ENCODE data around the gene YAE1.
A peak's percentile ranks its signal among the peaks of the same experiment; 100 is the strongest.

YAE1 gene

DNA sequence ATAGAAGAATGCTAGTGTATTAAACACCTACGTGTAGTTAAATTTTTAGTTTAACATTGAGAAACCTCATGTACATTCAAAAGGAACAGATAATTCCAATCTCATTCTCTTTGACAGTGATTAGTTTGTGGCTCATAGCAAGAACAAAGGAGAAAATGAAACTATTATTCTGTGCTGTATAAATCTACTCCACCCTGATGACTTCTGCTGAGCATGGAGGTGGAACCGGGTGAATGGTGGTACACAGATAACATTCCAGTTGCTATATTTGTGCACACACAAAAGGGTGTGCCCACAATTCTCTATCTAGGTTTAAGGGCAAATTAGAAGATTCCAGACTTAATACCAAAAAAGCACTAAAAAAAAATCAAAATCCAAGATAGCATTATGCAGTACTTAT, 40.1 kb downstream of the YAE1 start:
- no peak for DNase-seq (ENCODE audit: low spot score)
- TF ChIP-seq, protein P1, sequence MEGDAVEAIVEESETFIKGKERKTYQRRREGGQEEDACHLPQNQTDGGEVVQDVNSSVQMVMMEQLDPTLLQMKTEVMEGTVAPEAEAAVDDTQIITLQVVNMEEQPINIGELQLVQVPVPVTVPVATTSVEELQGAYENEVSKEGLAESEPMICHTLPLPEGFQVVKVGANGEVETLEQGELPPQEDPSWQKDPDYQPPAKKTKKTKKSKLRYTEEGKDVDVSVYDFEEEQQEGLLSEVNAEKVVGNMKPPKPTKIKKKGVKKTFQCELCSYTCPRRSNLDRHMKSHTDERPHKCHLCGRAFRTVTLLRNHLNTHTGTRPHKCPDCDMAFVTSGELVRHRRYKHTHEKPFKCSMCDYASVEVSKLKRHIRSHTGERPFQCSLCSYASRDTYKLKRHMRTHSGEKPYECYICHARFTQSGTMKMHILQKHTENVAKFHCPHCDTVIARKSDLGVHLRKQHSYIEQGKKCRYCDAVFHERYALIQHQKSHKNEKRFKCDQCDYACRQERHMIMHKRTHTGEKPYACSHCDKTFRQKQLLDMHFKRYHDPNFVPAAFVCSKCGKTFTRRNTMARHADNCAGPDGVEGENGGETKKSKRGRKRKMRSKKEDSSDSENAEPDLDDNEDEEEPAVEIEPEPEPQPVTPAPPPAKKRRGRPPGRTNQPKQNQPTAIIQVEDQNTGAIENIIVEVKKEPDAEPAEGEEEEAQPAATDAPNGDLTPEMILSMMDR (IDR thresholded peaks at IDR 0.05; ENCODE audit: extremely low read depth, missing control alignments), result no peak

DNA sequence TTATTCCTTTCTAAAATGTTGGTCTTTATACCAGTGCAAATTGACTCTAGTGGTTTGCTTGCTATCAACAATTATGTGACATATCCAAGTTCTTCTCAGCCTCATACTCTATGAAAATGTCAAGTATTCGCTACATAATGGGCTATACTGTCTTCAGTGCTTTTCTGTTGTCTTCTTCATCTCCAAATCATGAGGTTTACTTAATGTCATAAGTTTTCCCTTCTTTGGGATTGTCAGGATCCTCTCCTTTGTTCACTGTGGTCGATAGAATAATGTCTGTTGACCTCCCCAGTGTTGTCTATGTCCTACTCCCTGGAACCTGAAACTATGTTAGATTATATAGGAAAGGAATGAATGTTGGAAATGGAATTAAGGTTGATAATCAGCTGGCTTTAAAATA, 40.7 kb downstream of the YAE1 start:
- TF ChIP-seq, protein P1 (IDR thresholded peaks at IDR 0.05; ENCODE audit: extremely low read depth, missing control alignments), result no peak
- no peak for DNase-seq (ENCODE audit: low spot score)

DNA sequence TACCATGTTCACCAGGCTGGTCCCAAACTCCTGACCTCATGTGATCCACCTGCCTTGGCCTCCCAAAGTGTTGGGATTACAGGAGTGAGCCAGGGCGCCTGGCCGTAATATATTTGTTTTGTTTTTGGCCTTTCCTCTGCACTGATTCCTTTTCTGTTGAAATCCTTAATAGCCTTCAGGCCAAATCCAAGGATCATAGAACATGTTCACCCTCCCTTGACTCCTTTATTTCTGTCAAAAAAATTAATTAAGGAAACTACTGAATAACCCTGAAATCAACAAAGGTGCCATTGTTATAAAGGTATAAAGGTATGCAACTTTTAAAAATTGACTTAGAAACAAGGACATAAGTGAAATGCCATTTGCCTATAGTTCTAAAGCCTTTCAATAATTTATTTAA, 41.7 kb downstream of the YAE1 start:
- TF ChIP-seq, protein P1 (IDR thresholded peaks at IDR 0.05; ENCODE audit: extremely low read depth, missing control alignments), result no peak
- no peak for DNase-seq (ENCODE audit: low spot score)

DNA sequence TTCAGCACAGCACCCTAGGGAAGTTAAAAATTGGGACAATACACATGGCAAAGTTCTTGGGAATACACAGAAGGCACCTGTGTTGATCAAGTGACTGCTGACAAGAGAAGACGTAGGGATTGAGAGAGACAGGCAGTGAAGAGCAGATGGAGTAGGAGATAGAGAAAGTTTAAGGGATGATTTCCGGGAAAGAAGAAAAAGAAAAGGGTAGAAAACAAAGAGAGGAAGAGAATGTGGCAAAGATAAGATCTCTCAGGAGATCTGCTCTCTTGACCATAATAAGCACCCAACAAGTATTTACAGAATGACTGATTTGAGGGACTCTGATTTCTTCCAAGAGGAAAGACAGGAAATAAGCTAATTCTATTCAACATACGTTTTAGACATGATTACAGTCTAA, 42.1 kb downstream of the YAE1 start:
- no peak for DNase-seq (ENCODE audit: low spot score)

DNA sequence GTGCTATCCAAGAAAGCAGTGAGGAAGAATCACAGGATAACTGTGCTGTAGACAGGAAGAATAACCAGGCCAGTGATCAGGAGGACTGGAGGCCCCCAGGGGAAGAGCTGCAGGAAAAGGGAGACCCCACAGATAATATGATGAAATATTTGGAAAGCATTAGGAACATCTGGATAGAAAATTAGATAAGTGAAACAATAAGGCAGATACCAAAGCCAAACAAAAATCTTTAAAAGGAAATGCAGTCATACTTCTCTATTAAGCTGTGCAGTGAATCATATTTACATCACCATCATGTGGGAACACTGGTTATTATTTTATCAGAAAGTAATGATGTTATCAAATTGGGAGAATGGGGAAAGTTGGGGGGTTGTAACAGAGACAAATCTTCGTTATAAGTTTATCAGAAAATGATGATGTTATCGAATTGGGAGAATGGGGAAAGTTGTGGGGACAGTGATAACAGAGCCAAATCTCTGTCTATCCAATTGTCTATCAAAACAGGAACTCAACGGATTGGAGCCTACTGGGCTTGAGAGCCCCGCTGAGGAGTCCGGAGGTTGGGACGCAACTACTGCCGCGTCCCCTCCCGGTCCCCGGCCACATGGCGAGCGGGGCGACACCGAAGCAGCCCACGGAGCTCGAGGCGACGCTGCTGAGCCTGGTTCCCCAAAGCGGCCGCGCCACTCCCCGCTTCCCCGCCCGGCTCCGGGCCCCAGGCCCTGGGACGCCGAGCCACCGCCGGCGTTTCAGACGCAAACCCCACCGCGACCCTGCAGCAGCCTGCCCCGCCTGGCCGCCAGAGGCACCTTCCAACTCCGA, 43.1 kb downstream of the YAE1 start:
- TF ChIP-seq, protein P1 (IDR thresholded peaks at IDR 0.05; ENCODE audit: extremely low read depth, missing control alignments), result no peak
- peak; percentile 58 for DNase-seq (ENCODE audit: low spot score)

More for the DNA sequence above, 42.1 kb downstream of the YAE1 start:
- TF ChIP-seq, protein P1 (IDR thresholded peaks at IDR 0.05; ENCODE audit: extremely low read depth, missing control alignments), result no peak

DNA sequence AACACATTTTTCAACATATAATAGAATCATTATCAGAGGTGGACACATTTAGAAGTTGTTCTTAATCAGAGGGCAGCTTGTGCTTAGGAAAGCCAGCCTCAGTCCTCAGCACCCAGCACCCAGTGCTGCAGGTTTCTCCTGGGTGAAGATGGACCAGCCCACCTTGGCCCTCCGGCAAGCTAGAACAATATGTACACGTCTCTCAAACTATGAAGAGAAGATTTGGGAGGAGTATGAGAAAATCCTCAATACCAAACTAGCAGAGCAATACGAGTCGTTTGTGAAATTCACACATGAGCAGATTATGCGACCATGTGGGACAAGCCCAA, 43.7 kb downstream of the YAE1 start:
- TF ChIP-seq, protein P1 (IDR thresholded peaks at IDR 0.05; ENCODE audit: extremely low read depth, missing control alignments), result no peak
- no peak for DNase-seq (ENCODE audit: low spot score)

DNA sequence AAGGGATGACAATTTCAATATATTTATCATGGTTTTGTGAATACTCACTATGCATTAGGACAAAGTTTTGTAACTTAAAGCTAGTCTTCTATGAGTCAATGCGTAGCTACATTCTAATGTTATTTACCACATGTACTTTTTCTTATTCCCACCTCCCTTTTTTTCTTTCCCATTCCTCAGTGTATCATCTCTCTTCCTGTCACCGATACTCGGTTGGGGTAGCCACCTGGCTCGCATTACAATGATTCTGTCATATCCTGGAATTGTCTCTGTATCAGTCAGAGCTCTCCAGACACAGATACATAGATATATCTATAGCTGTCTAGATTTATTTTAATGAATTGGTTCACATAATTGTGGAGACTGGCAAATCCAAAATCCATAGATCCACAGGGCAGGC, 47.4 kb downstream of the YAE1 start:
- DNase-seq (ENCODE audit: low spot score), result no peak
- TF ChIP-seq, protein P1 (IDR thresholded peaks at IDR 0.05; ENCODE audit: extremely low read depth, missing control alignments), result no peak

Measured in GM20000 (cell line).